Naive thymus-derived CD4-positive, alpha-beta T cell (primary cell): ENCODE results near the gene PAPLN. TPM values are rescaled to one million over a fixed set of nuclear protein-coding genes. Genes with fewer than 3 reads are reported as not detected.

Experiments
- ATAC-seq: fragments of 150-1000 bp; cut with Tn5 transposase; 2 replicates; pipeline ENCODE4 v1.10.0; 2021; ENCODE audit warnings: mild to moderate bottlenecking, moderate library complexity
- CTCF ChIA-PET: fragments of 350-600 bp; sonication (Branson Sonifier 250); formaldehyde crosslinking; loops from one replicate; lab custom pipeline; 2021; ENCODE audit warnings: antibody characterized with exemption; lab: Charles Lee
- POLR2A ChIA-PET: fragments of 350-600 bp; sonication (Branson Sonifier 250); formaldehyde crosslinking; loops from one replicate; lab custom pipeline; 2021; ENCODE audit warnings: antibody characterized with exemption, inconsistent platforms; lab: Charles Lee
- DNase-seq, 9 donors: peaks; one replicate each; pipeline versions ENCODE4 v3.0.0 to v3.0.0-alpha.2; 2020 to 2022; ENCODE audit warnings: mixed read lengths in 1 of 9
- H3K27ac ChIP-seq: one replicate; pipeline ENCODE4 v1.7.0; 2013; ENCODE audit warnings: mild to moderate bottlenecking, low read depth, low read length, moderate library complexity
- H3K27me3 ChIP-seq, 2 donors: one replicate each; pipeline ENCODE4 v1.7.0; 2013; ENCODE audit warnings: low read length in 2 of 2, mild to moderate bottlenecking in 2 of 2, moderate library complexity in 2 of 2; ENCODE audit not compliant: control insufficient read depth in 2 of 2, insufficient read depth in 2 of 2
- H3K36me3 ChIP-seq, 3 experiments: 1 replicate in 2 of 3; 2 replicates in 1 of 3; pipeline ENCODE4 v1.7.0; 2013; ENCODE audit warnings: low read length in 3 of 3, mild to moderate bottlenecking in 3 of 3, moderate library complexity in 1 of 3; ENCODE audit not compliant: insufficient read depth in 3 of 3, control insufficient read depth in 2 of 3
- H3K4me1 ChIP-seq, 2 donors: one replicate each; pipeline ENCODE4 v1.7.0; 2013; ENCODE audit warnings: low read length in 2 of 2, mild to moderate bottlenecking in 2 of 2, moderate library complexity in 1 of 2; ENCODE audit not compliant: control insufficient read depth in 2 of 2, insufficient read depth in 2 of 2
- H3K4me3 ChIP-seq: 2 replicates; pipeline ENCODE4 v1.7.0; 2013; ENCODE audit warnings: mild to moderate bottlenecking, low read length
- H3K9me3 ChIP-seq, 3 experiments: 1 replicate in 2 of 3; 2 replicates in 1 of 3; pipeline ENCODE4 v1.7.0; 2013; ENCODE audit warnings: low read length in 3 of 3; ENCODE audit not compliant: control insufficient read depth in 2 of 3
- H3K27ac Mint-ChIP-seq, 9 donors: one replicate each; pipeline ENCODE4 v1.8.0; 2020 to 2022; ENCODE audit warnings: mixed read lengths in 9 of 9, mild to moderate bottlenecking in 8 of 9, moderate library complexity in 5 of 9, inconsistent platforms in 2 of 9
- H3K27me3 Mint-ChIP-seq, 5 donors: one replicate each; pipeline ENCODE4 v1.8.0; 2021 to 2022; ENCODE audit warnings: mixed read lengths in 5 of 5, mild to moderate bottlenecking in 1 of 5
- H3K36me3 Mint-ChIP-seq, 5 donors: one replicate each; pipeline ENCODE4 v1.8.0; 2020 to 2022; ENCODE audit warnings: mixed read lengths in 5 of 5, mild to moderate bottlenecking in 3 of 5, inconsistent platforms in 1 of 5
- H3K4me1 Mint-ChIP-seq, 7 donors: one replicate each; pipeline ENCODE4 v1.8.0; 2020 to 2022; ENCODE audit warnings: mixed read lengths in 7 of 7, mild to moderate bottlenecking in 3 of 7, inconsistent platforms in 1 of 7
- H3K4me3 Mint-ChIP-seq, 10 donors: one replicate each; pipeline ENCODE4 v1.8.0; 2020 to 2022; ENCODE audit warnings: mild to moderate bottlenecking in 10 of 10, mixed read lengths in 10 of 10, moderate library complexity in 6 of 10, inconsistent platforms in 2 of 10
- H3K9me3 Mint-ChIP-seq, 11 donors: one replicate each; pipeline ENCODE4 v1.8.0; 2020 to 2022; ENCODE audit warnings: mixed read lengths in 11 of 11, mild to moderate bottlenecking in 4 of 11, inconsistent platforms in 1 of 11, moderate library complexity in 1 of 11
- intact Hi-C, 2 donors: fragments of 100-400 bp; cut with micrococcal nuclease; formaldehyde crosslinking; loops; one replicate each; pipeline ENCODE4 v1.15.1; 2023
- polyA plus RNA-seq, 2 donors: library from polyadenylated mRNA; unstranded; fragments of 300-500 nt; fragmentation: Illumina TruSeq; gene quantifications; one replicate each; pipeline ENCODE4 v1.2.3, GENCODE V29; 2021
- total RNA-seq, 6 experiments: library from RNA in 5 of 6; stranded (reverse) in 5 of 6; gene quantifications; 1 replicate in 5 of 6; 2 replicates in 1 of 6; pipeline ENCODE4 v1.2.3 and lab custom pipeline; 2021 to 2026

The PAPLN gene
- total and polyA plus RNA-seq, 7 experiments from 2014 or later = 0.08 to 1.4 (median 0.44) TPM

GRCh38 chr14:73289729-73290128 lies 52.4 kb downstream of the PAPLN start:
- peak overlapping the region in 1 of 9 donors; percentile 18 for H3K27ac Mint-ChIP-seq
- H3K36me3 Mint-ChIP-seq = peaks cover 4 to 39% (median 23%) of the 10 kb centered on the region in 5 donors
- H3K27me3 ChIP-seq = no peaks in the 10 kb centered on the region
- H3K36me3 ChIP-seq = peaks cover 0 to 43% (median 0%) of the 10 kb centered on the region in 3 experiments
- H3K4me1 Mint-ChIP-seq = peaks cover 0 to 32% (median 4%) of the 10 kb centered on the region in 7 donors
- H3K9me3 ChIP-seq = no peaks in the 10 kb centered on the region
- no peaks in the 10 kb centered on the region for H3K27me3 Mint-ChIP-seq
- peak overlapping the region in 1 of 10 donors; percentile 25 for H3K4me3 Mint-ChIP-seq
- intact Hi-C loops = no loop called here
- no peak overlapping the region for H3K4me3 ChIP-seq
- POLR2A ChIA-PET = no interaction called here
- DNase-seq (no peak), ATAC-seq (no peak)
- CTCF ChIA-PET = no interaction called here
- H3K9me3 Mint-ChIP-seq = no peaks in the 10 kb centered on the region
- no peak overlapping the region for H3K27ac ChIP-seq
- no peaks in the 10 kb centered on the region for H3K4me1 ChIP-seq

DNA sequence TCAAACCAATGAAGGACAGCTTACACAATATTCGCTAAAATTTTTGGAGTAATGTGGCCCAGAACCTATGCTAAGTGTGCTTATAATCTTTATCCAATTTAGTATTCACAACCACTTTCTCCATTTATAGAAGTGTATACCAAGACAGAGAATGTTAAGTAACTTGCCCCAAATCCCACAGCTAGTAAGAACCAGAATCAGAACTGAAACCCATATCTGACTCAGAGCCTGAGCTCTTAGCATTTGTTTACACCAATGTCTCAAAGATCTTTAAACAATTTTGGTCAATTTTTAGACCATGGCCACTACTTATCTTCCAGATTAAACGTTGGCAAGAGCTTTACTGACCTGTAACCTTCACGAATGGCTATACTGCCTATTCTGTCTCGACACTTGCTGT lies 53.0 kb downstream of the PAPLN start:
- Mint-ChIP-seq H3K4me3 (peak overlapping the region in 1 of 10 donors; percentile 40), H3K9me3 (no peaks in the 10 kb centered on the region), H3K27ac (no peak overlapping the region), H3K27me3 (no peaks in the 10 kb centered on the region), H3K36me3 (peaks cover 4 to 35% (median 23%) of the 10 kb centered on the region in 5 donors), H3K4me1 (peaks cover 0 to 32% (median 4%) of the 10 kb centered on the region in 7 donors)
- Histone ChIP-seq H3K4me1 (no peaks in the 10 kb centered on the region), H3K27ac (no peak overlapping the region), H3K27me3 (no peaks in the 10 kb centered on the region), H3K4me3 (no peak overlapping the region), H3K9me3 (no peaks in the 10 kb centered on the region), H3K36me3 (peaks cover 0 to 38% (median 0%) of the 10 kb centered on the region in 3 experiments)
- intact Hi-C loops = no loop called here
- CTCF ChIA-PET = no interaction called here
- DNase-seq = no peak
- POLR2A ChIA-PET = no interaction called here
- ATAC-seq = no peak

- H3K4me1 ChIP-seq = no peaks in the 10 kb centered on the region
- Mint-ChIP-seq H3K4me3 (no peak overlapping the region), H3K9me3 (no peaks in the 10 kb centered on the region), H3K27ac (no peak overlapping the region), H3K27me3 (no peaks in the 10 kb centered on the region), H3K4me1 (peaks cover 0 to 30% (median 2%) of the 10 kb centered on the region in 7 donors), H3K36me3 (peaks cover 0 to 22% (median 16%) of the 10 kb centered on the region in 5 donors)
- DNase-seq (no peak), ATAC-seq (no peak)
- H3K36me3 ChIP-seq = peaks cover 0 to 17% (median 0%) of the 10 kb centered on the region in 3 experiments
- intact Hi-C loops = no loop called here
- no peaks in the 10 kb centered on the region for H3K9me3 ChIP-seq
- H3K27ac ChIP-seq = no peak overlapping the region
- ChIA-PET POLR2A (no interaction called here), CTCF (interaction anchor here (0.6 to 3.5 kb wide), 6 partner anchors 10 to 184 kb away, joined by 3 to 117 read pairs (median 5); no protein-coding TSS in a partner anchor)
- no peaks in the 10 kb centered on the region for H3K27me3 ChIP-seq
- no peak overlapping the region for H3K4me3 ChIP-seq
Observed at GRCh38 chr14:73293782-73294781, 56.8 kb downstream of the PAPLN start.

DNA sequence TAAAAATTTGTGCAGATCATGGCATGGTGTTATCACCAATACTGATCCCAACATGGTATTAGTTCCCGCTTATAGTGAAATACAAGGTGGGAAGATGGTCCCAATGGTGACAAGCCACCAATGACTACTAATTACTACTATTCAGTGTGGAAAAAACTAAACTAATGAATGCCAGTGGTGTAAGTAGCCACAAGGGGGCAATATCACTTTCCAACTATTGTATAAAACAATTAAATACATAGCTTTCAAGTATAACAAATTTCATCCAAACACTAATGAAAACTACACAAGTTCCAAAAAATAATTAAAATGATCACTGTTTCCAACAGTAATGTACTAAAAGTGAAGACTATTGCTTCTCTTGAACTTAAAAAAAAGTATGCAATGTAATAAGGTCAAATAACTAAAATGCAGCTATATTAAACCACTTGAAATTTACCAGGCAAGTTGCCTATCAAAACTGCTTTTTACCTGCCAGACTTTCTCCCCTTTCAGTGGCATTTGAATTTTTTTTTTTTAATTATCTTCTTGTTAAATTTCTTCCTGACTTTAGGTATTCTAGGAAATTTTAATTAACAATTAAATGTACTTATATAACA lies 58.0 kb downstream of the PAPLN start:
- no peak overlapping the region for H3K4me3 Mint-ChIP-seq
- H3K27me3 ChIP-seq = no peaks in the 10 kb centered on the region
- ATAC-seq = peak; percentile 70
- intact Hi-C loops = loop anchor here (1.0 to 5.0 kb wide), 4 partner anchors 123 to 338 kb away; partner anchors contain the start of gene ACOT2 (in 1 of the 2)
- H3K9me3 ChIP-seq = no peaks in the 10 kb centered on the region
- no peaks in the 10 kb centered on the region for H3K9me3 Mint-ChIP-seq
- H3K36me3 ChIP-seq = peaks cover 0 to 17% (median 0%) of the 10 kb centered on the region in 3 experiments
- no peaks in the 10 kb centered on the region for H3K27me3 Mint-ChIP-seq
- no peak overlapping the region for H3K27ac ChIP-seq
- H3K4me1 Mint-ChIP-seq = peaks cover 0 to 18% (median 0%) of the 10 kb centered on the region in 7 donors
- CTCF ChIA-PET = interaction anchor here (0.6 to 3.5 kb wide), 13 partner anchors 9 to 183 kb away, joined by 3 to 117 read pairs (median 3); no protein-coding TSS in a partner anchor
- no peaks in the 10 kb centered on the region for H3K4me1 ChIP-seq
- POLR2A ChIA-PET = interaction anchor here (0.7 kb wide), 1 partner anchor 724 kb away, joined by 4 read pairs; the partner anchor contains the start of gene BBOF1
- DNase-seq = peak in 5 of 9 donors; percentile 27 to 53 (median 43)
- no peak overlapping the region for H3K4me3 ChIP-seq
- H3K27ac Mint-ChIP-seq = no peak overlapping the region
- peaks cover 0 to 19% (median 12%) of the 10 kb centered on the region in 5 donors for H3K36me3 Mint-ChIP-seq

GRCh38 chr14:73305499-73305898 lies 68.2 kb downstream of the PAPLN start:
- DNase-seq (no peak), ATAC-seq (no peak)
- H3K9me3 Mint-ChIP-seq = no peaks in the 10 kb centered on the region
- H3K36me3 Mint-ChIP-seq = peaks cover 4 to 23% (median 13%) of the 10 kb centered on the region in 5 donors
- Histone ChIP-seq H3K36me3 (no peaks in the 10 kb centered on the region), H3K27ac (no peak overlapping the region), H3K27me3 (no peaks in the 10 kb centered on the region), H3K4me3 (no peak overlapping the region), H3K4me1 (no peaks in the 10 kb centered on the region), H3K9me3 (no peaks in the 10 kb centered on the region)
- peaks cover 0 to 9% (median 5%) of the 10 kb centered on the region in 7 donors for H3K4me1 Mint-ChIP-seq
- no peaks in the 10 kb centered on the region for H3K27me3 Mint-ChIP-seq
- no peak overlapping the region for H3K27ac Mint-ChIP-seq
- CTCF ChIA-PET = interaction anchor here (0.6 kb wide), 1 partner anchor 1961 kb away, joined by 5 read pairs; no protein-coding TSS in a partner anchor
- intact Hi-C loops = no loop called here
- no peak overlapping the region for H3K4me3 Mint-ChIP-seq
- POLR2A ChIA-PET = no interaction called here

- no peak overlapping the region for H3K27ac ChIP-seq
- Mint-ChIP-seq H3K27me3 (no peaks in the 10 kb centered on the region), H3K9me3 (no peaks in the 10 kb centered on the region), H3K36me3 (peaks cover 4 to 29% (median 13%) of the 10 kb centered on the region in 5 donors), H3K4me3 (no peak overlapping the region), H3K27ac (peak overlapping the region in 1 of 9 donors; percentile 36), H3K4me1 (peaks cover 5 to 15% (median 9%) of the 10 kb centered on the region in 7 donors)
- H3K36me3 ChIP-seq = no peaks in the 10 kb centered on the region
- intact Hi-C loops = no loop called here
- H3K4me3 ChIP-seq = no peak overlapping the region
- no peak for ATAC-seq
- no peaks in the 10 kb centered on the region for H3K9me3 ChIP-seq
- H3K4me1 ChIP-seq = no peaks in the 10 kb centered on the region
- ChIA-PET CTCF (no interaction called here), POLR2A (no interaction called here)
- DNase-seq = no peak
- H3K27me3 ChIP-seq = no peaks in the 10 kb centered on the region
Observed at GRCh38 chr14:73307261-73307660, 70.0 kb downstream of the PAPLN start.
